SK-N-SH (cell line): ENCODE measurements around the gene SCFD1.

Source experiments
- MAX ChIP-seq: IDR thresholded peaks from 2 replicates; pipeline ENCODE4 v1.4.0; 2012; ENCODE audit warnings: low read depth
- RAD21 ChIP-seq: IDR thresholded peaks from 2 replicates; pipeline ENCODE4 v1.6.1; 2012; ENCODE audit warnings: mild to moderate bottlenecking, low read length
- YY1 ChIP-seq: IDR thresholded peaks from 2 replicates; pipeline ENCODE4 v1.4.0; 2012; ENCODE audit warnings: low read depth, mild to moderate bottlenecking

DNA sequence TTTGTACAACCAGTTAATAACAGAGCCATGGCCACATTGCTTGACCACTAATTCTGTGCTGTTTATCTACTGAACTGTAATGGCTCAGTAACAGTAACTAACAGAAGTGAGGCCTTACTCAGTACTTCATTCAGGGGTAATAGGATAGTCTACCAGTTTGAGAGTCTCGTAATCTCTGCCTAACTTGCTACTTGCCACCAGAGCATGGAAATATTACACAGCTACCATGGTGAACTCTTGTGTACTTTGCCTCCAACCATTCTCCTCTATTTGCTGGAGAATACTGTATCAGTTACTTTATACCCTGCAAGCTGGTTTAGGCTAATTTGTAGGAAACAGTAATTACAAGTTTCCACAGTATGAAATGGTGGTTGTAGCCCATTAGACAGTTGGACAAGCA is 10.6 kb downstream of the SCFD1 start:
- TF ChIP-seq MAX = no peak
- TF ChIP-seq RAD21 = no peak
- TF ChIP-seq YY1 = no peak
